NCI-H2107 treated with DMSO at 0.1 percent for 48 hours (cell line): ENCODE results near the gene OR10X1.

Experiments used
- DNase-seq: peaks from one replicate; lab custom pipeline; 2025; ENCODE audit not compliant: unreplicated experiment; lab: John Stamatoyannopoulos, UW

The OR10X1 gene, protein sequence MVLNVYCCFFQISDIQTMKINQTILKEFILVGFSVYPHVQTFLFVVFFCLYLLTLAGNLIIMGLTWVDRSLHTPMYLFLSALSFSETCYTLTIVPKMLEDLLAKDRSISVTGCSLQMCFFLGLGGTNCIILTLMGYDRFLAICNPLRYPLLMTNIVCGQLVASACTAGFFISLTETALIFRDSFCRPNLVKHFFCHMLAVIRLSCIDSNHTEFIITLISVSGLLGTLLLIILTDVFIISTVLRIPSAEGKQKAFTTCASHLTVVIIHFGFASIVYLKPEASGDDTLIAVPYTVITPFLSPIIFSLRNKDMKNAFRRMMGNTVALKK

GRCh38 chr1:158579733-158580132, at the start of gene OR10X1:
TSS of gene OR10X1 (minus strand) at chr1:158579899. CDS start at chr1:158579899, 0 bp downstream.
- DNase-seq, result no peak

- DNase-seq, result no peak
Observed at GRCh38 chr1:158613764-158614163, 34.1 kb upstream of the OR10X1 start.

DNA sequence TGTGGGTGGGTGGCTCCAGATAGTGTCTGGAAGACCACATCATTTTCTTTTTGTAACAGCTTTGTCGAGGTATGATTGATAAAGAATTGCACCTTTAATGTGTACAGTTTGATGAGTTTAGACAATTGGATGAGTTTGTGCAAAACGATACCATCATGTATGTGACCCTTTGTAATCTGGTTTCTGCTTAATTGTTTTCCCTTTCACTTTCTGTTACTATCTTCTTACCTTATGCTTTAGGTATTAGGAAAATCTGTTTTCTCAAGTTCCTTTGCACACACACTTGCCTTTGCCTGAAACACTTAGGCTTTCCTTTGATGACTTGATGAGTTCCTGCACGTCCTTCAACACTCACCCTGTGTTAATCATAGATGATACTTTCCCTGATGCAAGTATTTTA, 32.2 kb upstream of the OR10X1 start:
- no peak for DNase-seq

DNA sequence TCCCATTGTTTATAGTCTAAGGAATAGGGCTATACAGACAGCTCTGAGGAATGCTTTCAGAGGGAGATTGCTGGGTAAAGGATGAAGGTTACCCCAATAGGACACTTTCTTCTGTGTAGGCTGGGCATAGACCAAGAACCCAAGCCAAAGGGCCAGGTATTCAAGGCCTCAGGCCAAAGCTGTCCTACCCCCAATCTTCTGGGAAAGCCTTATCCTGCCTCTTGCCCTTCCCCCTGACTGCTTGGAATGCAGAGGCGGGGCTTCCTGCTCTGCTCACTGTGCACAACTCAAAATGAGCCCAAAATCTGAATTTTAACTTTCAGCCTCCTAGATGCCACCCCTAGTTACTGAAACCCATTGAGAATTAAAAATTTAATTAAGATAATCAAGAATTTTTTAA, 27.6 kb upstream of the OR10X1 start:
- no peak for DNase-seq

GRCh38 chr1:158604968-158605367, 25.3 kb upstream of the OR10X1 start, which contains the start of gene OR10Z1:
TSS of gene OR10Z1 (plus strand) at chr1:158605268. CDS start at chr1:158606439, 1,171 bp downstream.
- DNase-seq, result no peak

- no peak for DNase-seq
Observed at GRCh38 chr1:158600735-158601134, 21.0 kb upstream of the OR10X1 start.

DNA sequence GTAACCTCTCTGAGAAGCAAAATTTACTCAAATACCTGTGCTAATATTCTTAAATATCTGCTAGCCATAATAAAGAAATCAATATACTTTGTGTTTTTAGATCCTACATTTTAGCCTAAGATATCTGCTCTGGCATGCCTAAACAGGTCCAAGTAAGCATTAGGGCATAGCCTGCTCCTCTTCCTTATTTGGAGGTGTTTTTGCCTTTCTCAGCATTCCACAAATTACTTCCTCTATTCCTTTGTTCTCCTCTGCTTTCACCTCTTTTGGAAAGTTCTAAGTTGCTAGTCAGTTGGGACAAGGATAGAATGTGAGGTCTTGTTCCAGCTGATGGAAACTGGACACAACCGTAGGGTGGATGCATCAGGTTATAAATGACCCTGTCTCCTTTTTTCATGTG, 7.2 kb upstream of the OR10X1 start:
- no peak for DNase-seq

DNA sequence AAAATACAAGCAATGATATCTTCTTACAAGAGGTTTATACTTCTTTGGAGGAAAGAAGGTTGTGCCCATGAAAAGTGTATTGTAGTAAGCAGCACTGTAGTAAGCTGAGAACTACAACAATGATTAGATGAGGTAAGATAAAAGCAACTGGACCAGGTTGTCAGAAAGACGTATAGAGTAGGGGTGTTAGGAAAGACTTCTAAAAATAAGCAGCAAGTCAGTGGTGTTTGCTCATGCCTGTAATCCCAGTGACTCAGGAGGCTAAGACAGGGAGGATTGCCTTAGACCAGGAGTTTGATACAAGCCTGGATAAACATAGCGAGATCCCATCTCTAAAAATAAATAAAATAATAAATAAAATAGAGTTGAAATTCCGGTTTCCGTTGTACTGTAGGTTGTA, 4.3 kb upstream of the OR10X1 start:
- no peak for DNase-seq

- DNase-seq, result no peak
Observed at GRCh38 chr1:158577561-158577960, 2.1 kb downstream of the OR10X1 start.

DNA sequence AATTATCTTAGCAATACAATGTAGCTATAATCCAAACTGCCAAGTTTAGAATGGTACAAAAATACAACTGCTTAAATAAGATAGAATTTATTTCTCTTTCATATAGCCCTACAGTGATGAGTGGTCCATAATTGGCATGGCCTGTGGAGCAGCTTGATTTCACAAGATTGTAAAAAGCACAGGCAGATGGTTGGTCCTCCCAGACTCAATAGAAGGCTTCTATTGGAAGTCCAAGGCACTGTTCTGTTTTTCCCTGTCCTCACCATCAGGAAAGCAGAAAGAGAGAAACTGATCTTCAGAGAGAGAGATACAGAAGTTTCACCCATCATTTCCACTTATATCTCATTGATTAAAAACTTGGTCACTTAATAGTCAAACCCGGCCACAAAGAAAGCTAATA, 7.5 kb downstream of the OR10X1 start:
- no peak for DNase-seq

DNA sequence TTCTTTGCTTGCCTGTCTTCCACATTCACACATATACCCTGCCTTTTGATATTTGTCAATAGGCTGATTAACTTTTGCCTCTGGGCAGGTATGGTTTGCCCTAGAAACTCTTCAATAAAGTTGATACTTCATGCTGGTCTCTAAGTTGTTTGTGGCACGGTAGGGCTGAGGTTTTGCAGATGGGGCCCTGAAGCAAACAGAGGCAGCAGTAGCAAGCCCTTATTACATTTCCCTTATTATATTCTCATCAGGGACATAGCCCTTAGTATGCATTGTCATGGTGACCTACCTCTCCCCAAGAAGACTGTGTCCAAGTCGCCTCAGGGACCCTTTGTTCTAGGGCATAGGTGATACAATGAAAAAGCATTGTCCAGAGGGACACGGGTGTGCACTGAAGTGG, 9.2 kb downstream of the OR10X1 start, which contains the start of gene OR6P1:
Gene OR6P1 (minus strand): TSS at position 101 of the 400 bp plus-strand sequence. CDS start 6,976 bp downstream, outside the sequence.
- DNase-seq, result no peak

- no peak for DNase-seq
Observed at GRCh38 chr1:158564608-158565007, 15.1 kb downstream of the OR10X1 start.

DNA sequence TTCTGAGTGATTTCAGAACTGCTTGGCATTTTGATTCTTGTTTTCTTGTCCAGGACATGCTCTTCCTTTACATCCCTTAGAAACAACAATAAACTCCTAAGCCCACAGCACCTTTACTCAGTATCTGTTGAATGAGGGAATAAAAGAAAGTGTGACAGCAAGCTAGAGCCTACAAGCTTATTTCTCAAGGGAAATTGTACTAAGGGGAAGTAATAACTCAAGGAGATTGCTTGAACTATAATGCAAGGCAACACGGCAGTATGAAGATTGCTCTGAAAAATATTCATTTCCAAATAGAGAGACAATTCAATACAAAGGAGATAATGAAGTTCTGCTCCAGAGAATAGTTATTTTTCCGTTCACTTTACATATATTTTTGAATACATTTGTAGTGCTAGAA, 15.8 kb downstream of the OR10X1 start:
- no peak for DNase-seq

- no peak for DNase-seq
Observed at GRCh38 chr1:158559696-158560095, 20.0 kb downstream of the OR10X1 start.

DNA sequence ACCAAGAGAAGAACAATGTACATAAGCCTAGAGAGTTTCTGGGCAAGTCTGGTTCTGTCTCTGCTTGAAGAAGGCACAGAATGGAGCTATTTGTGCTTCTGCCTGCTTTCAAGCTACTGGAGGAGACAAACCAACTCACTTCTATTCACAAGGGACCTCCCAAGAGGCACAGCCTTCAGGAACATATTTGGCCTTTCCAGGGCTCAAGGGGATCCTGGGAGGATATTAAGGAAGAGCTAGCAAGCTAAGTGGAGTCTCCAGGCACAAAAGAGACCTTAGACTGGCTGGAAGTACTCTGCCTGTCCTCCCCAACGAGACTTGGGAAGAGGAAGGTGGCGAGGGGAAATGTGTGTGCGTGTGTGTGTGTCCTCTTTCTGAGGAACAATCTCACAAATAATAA, 25.3 kb downstream of the OR10X1 start, which contains the start of gene OR6Y1:
Gene OR6Y1 (minus strand): TSS at position 54 of the 400 bp plus-strand sequence. CDS start 6,300 bp downstream, outside the sequence.
- DNase-seq, result no peak

DNA sequence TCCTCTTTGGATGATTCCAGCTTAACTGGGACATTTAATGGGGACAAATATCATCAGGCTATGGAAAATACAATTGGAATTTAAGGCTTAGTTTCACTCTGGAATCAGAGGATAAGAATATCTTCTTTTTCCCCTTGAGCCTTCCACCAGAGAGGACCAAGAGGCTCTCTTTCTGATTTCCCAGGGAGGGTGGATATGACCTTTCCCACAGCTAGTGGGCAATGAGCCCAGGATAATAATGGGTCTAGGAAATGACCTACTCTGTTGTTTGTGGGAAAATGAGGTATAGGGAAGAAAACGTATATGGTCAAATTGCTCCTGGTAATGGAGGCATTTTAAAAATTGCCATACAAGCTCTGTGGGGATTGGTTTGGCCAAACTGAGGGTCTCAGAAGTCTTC, 27.4 kb downstream of the OR10X1 start:
- DNase-seq, result no peak

DNA sequence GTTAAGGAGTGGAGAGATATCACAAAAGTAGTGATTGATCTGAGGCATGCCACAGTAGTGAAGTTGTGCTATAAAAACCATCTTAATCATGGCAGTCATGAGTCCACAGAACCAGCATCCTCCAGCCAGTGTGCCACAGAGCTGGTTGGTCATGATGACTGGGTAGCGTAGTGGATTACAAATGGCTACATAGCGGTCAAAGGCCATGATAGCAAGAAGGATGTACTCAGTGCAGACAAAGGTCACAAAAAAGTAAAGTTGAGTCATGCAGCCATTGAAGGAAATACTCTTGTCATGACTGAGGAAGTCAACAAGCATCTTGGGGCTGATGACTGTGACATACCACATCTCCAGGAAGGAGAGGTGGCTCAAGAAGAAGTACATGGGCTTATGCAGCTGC, 32.2 kb downstream of the OR10X1 start:
- DNase-seq, result no peak

DNA sequence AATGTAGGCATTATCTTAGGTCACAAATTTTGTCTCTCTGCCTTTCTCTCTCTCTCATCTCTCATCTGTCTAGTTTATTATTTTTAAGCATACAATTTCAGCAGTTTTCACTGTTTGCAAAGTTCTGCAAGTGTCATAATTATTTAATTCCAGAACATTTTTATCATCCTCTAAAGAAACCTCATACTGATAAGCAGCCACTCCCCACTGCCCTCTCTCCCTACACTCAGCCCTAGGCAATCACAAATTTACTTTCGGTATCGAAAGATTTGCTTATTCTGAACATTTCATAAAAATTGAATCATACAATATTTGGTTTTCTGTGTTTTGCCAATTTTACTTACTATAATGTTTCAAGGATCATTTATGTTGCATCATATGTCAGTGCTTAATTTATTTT, 42.1 kb downstream of the OR10X1 start:
- no peak for DNase-seq

GRCh38 chr1:158534496-158534895, 45.2 kb downstream of the OR10X1 start:
- DNase-seq, result no peak
